Activated CD8-positive, alpha-beta memory T cell treated with anti-CD3 and anti-CD28 coated beads, Interleukin-2, amount 50 U/mL, for 1 hour (primary cell): Measurements from ENCODE around the gene FARS2.

ENCODE experiments used
- DNase-seq: peaks from one replicate; pipeline ENCODE4 v3.0.0-alpha.2; 2020; ENCODE audit errors: extremely low read depth

FARS2 gene

GRCh38 chr6:5580736-5581581 lies 319.6 kb downstream of the FARS2 start:
- no peak for DNase-seq

- DNase-seq = no peak
Observed at GRCh38 chr6:5582762-5583161, 321.4 kb downstream of the FARS2 start.

GRCh38 chr6:5583528-5583927 lies 322.2 kb downstream of the FARS2 start:
- no peak for DNase-seq

- DNase-seq = no peak
Observed at GRCh38 chr6:5584078-5584482, 322.8 kb downstream of the FARS2 start.

- no peak for DNase-seq
Observed at GRCh38 chr6:5587648-5588047, 326.3 kb downstream of the FARS2 start.

GRCh38 chr6:5589422-5590141 lies 328.3 kb downstream of the FARS2 start:
- no peak for DNase-seq

DNA sequence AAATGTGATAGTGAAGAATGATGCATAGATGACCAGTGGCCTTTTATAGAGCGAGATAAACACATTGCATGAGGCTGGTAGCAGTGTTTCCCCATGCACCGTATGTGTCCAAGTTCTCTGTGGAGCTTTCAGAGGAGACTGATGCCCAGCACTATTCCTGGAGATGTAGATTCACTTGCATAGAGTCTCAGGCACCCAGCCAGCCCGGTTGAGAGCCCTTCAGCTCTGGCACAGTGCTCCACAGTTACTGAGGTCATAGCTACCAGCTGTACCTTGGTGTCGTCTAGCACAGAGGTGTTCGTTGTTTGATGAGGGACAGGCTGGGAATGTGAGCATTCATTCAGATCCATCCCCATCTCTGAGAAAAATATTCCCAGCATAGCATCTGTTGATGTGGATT lies 328.9 kb downstream of the FARS2 start:
- DNase-seq = no peak

- no peak for DNase-seq
Observed at GRCh38 chr6:5592886-5593519, 331.7 kb downstream of the FARS2 start.

GRCh38 chr6:5595184-5595583 lies 333.9 kb downstream of the FARS2 start:
- no peak for DNase-seq

DNA sequence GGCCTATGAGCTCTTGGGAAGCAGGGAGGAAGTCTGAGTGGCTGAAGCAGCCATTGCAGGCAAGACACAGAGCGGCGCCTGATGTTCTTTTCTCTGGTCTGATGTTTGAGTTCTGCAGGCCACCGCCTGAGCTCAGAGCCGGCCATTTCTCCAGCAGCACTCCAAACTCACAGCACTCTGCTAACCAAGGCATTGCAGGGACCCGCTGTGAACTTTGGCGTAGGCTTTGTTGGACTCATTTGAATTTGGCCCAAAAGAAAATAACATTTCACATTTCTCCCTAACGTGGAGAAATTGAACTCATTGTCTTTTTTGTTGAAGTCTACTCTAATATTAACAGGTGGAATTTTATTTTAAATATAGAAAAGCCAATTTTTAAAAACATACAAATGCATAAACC lies 336.1 kb downstream of the FARS2 start:
- DNase-seq = no peak

- DNase-seq = no peak
Observed at GRCh38 chr6:5598123-5598522, 336.8 kb downstream of the FARS2 start.

- no peak for DNase-seq
Observed at GRCh38 chr6:5599127-5599526, 337.8 kb downstream of the FARS2 start.

GRCh38 chr6:5605937-5606336 lies 344.6 kb downstream of the FARS2 start:
- no peak for DNase-seq

DNA sequence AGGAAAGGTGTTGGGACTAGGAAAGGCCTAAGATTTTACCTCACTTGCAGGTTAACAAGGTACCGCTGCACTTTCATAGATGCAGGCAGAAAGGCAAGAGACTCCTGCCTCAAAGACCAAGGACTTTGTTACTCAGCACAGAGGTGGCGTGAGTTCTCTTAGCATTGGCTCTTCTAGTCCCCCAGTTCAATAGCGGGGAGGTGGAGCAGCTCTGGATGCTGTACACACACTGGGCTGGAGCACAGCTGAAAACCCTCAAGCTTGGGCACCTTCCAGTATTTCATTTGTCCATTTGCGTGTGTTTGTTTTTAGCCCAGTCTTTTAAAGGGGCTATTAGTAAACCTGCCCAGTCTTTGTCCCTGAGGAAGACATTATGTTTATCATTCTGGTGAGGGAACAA lies 345.2 kb downstream of the FARS2 start:
- no peak for DNase-seq

- DNase-seq = no peak
Observed at GRCh38 chr6:5610640-5611039, 349.3 kb downstream of the FARS2 start.

DNA sequence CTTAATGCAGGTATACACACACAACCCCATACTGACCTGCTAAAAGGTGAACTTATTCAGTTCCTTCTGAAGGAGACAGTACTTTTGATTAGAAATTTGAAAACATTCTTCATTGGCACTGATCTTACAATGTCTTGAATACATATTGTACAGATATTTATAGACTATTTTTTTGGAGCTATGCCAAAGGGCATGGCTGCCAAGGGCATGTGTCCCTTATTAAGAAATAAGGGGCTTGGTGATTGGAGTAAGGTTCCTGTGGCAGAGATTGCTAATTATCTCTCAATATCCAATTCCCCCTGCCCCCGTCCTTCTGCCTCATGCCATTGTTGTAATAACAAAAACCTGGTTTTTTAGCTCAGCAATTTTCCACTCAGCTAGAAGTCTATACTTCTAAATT lies 355.9 kb downstream of the FARS2 start:
- no peak for DNase-seq

- no peak for DNase-seq
Observed at GRCh38 chr6:5619249-5619648, 357.9 kb downstream of the FARS2 start.

GRCh38 chr6:5622276-5623005 lies 361.1 kb downstream of the FARS2 start:
- no peak for DNase-seq

DNA sequence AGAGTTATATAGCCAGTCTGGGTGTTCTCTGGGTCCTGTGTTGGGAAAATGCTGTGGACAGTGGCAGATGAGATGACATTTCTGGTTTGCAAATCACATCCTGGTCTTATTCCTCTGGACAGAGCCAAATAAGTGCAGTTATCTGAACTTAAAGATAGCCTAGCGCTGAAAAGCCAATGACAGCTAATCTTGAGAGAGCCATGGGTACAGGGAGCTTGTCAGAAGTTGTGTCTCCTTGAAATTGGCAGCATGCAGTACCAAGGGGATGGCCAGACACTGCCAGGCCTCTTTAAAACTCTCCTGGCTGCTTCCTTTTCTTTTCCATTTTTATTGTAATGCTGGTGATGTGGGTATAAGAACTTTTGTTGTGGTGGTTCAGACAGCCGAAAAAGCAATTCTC lies 362.5 kb downstream of the FARS2 start:
- DNase-seq = no peak

- no peak for DNase-seq
Observed at GRCh38 chr6:5624256-5624655, 362.9 kb downstream of the FARS2 start.

DNA sequence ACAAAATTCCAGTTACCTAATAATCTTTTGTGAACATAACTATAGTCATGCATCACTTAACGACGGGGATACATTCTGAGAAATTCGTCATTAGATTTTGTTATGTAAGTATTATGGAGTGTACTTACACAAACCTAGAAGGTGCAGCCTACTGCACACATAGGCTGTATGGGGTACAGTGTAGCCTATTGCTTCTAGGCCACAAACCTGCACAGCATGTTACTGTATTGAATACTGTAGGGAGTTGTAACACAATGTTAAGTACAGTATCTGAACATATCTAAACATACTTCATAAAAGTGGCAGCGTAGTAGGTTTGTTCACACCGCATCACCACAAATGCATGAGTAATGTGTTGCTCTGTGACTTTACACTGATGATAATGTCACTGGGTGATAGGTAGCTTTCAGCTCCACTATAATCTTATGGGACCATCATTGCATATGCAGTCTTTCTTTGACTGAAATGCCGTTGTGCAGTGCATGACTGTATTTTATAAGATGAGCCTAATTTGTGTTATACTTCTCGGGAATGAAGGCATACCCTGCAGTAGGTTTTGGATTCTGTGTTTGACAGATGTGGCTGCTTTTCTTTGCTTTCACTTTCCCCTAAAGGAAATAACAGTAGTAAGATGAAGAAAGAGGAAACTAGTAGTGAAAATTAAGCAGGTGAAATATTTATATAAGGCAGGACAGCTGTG lies 365.6 kb downstream of the FARS2 start:
- no peak for DNase-seq

DNA sequence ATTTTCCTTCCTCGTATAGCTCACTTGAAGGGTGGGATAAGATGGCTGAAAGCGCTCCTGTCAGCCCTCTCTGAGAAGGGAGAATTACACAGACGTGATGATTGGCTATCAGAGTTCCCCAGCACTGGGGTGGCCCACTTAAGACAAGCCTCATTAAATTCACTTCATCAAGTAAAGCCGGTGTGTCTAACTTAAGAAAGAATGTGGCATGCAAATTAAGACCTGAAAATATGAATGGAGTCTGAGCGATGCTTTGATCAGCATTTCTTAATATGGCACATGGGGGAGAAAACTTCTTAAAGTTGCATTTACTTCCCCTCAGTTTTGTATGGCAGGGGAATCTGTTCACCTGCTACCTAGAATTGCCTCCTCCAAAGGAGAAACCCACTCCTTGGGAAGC lies 369.3 kb downstream of the FARS2 start:
- DNase-seq = no peak
